ENCODE results near the gene CARMIL1.
A peak's percentile ranks its signal among the peaks of the same experiment; 100 is the strongest.

The CARMIL1 gene

DNA sequence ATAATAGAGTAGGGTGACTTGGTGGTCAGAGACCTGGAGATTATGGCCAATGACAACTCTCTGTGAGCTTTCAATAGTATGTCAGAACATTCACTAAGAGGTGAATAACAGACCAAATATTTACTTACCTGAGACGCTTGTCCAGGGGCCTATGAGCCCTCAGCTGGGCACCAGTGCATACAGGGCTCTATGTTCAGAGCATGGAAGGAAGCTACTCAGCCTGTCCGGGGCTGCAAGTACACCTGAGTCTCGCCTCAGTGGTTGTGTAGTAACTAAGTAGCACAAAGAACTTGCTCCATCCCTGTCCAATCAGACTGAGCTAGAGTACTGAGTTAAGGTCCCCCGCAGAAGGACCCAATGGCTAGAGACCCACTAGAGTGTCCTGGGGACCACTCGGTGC is 361.3 kb downstream of the CARMIL1 start:
- WGBS: 87% methylated on average over 5 of the region's 5 CpGs
- Histone ChIP-seq H3K27ac (ENCODE audit: low read depth, low read length) (no peak overlapping the region), H3K4me3 (ENCODE audit: low read length) (no peak overlapping the region), H3K9me3 (ENCODE audit: insufficient read depth, low read depth, low read length) (no peaks in the 10 kb centered on the region), H3K9ac (ENCODE audit: low read depth, low read length) (no peak overlapping the region), H3K4me1 (ENCODE audit: insufficient read depth, low read length) (no peaks in the 10 kb centered on the region; the same call in 1 of the 2 replicates), H3K27me3 (ENCODE audit: insufficient read depth, low read length) (peaks cover 20% of the 10 kb centered on the region), H3K36me3 (ENCODE audit: insufficient read depth, low read length) (no peaks in the 10 kb centered on the region)

DNA sequence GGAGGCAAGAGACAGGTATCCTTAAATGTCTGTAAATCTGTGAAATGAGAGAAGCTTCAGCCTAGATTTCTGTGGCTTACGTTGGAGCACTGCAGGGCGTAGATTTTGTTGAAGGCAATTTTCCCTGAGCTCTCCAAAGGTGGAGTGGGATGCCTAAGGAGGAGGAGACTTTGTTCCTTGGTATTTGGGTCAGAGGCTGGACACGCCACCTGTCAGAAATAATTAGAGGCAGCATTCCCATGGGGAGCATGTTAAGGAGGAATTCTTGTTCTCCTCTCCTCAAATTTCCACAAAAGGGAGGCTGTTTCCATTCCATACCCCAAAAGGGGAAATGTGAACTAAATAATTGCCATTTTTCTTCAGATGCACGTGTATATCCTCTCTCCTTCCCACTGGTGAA is 361.7 kb downstream of the CARMIL1 start:
- Histone ChIP-seq H3K9me3 (ENCODE audit: insufficient read depth, low read depth, low read length) (no peaks in the 10 kb centered on the region), H3K27me3 (ENCODE audit: insufficient read depth, low read length) (peaks cover 20% of the 10 kb centered on the region), H3K9ac (ENCODE audit: low read depth, low read length) (no peak overlapping the region), H3K4me3 (ENCODE audit: low read length) (no peak overlapping the region), H3K4me1 (ENCODE audit: insufficient read depth, low read length) (no peaks in the 10 kb centered on the region; the same call in 1 of the 2 replicates), H3K27ac (ENCODE audit: low read depth, low read length) (no peak overlapping the region), H3K36me3 (ENCODE audit: insufficient read depth, low read length) (no peaks in the 10 kb centered on the region)
- 89% methylated on average over 3 of the region's 4 CpGs for WGBS

DNA sequence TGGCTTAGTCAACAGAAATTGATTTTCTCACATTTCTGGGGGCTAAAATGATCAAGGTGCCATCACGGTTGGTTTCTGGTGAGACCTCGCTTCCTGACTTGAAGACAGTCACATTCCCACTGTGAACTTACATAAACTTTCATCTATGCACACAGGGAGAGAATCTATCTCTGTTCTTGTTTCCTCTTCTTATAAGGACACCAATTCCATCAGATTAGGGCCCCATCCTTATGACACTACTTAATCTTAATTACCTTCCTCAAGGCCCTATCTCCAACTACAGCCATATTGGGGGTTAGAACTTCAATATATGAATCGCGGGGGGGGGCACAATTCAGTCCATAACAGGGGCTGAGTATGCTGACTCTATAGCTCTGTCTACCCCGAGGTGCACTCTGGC is 362.2 kb downstream of the CARMIL1 start:
- H3K36me3 ChIP-seq (ENCODE audit: insufficient read depth, low read length): no peaks in the 10 kb centered on the region
- no peaks in the 10 kb centered on the region for H3K9me3 ChIP-seq (ENCODE audit: insufficient read depth, low read depth, low read length)
- H3K4me1 ChIP-seq (ENCODE audit: insufficient read depth, low read length): no peaks in the 10 kb centered on the region; the same call in 1 of the 2 replicates
- no peak overlapping the region for H3K9ac ChIP-seq (ENCODE audit: low read depth, low read length)
- no peak overlapping the region for H3K4me3 ChIP-seq (ENCODE audit: low read length)
- H3K27ac ChIP-seq (ENCODE audit: low read depth, low read length): no peak overlapping the region
- H3K27me3 ChIP-seq (ENCODE audit: insufficient read depth, low read length): peaks cover 20% of the 10 kb centered on the region
- 74% methylated on average over 5 of the region's 5 CpGs for WGBS

DNA sequence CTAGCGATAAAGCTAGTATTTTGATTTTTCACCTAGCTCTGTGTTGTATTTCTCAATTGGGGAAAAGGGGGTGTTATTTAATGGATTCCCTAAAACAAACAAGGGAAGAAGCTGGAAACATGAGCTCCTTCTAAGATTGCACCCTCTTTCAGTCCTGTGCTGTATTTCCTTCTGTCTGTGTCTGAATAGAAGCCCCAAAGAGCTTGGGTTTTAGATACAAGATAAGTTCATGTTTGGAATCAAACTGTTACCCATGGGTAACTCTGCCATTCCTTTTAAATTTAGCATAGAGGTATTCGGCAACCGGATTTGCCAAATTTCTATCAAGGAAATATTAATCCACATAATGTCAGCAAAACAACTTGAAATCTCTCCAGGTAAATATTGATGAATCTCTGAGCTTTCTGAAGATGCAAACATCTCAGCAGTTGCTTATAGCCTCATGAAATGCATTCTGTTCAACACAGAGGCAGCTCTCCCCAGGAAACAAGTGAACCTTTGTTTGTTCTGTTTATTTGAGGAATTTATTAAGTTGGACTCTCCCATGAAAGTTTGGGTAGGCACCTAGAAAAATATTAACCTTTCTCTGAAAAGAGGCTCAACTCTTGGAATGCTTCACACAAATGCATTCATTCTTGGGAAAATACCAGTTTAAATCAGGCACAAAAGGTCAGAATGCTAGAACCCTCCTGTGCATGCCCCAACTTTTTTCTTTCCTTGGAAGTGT is 362.9 kb downstream of the CARMIL1 start:
- Histone ChIP-seq H3K36me3 (ENCODE audit: insufficient read depth, low read length) (no peaks in the 10 kb centered on the region), H3K27me3 (ENCODE audit: insufficient read depth, low read length) (peaks cover 20% of the 10 kb centered on the region), H3K9ac (ENCODE audit: low read depth, low read length) (no peak overlapping the region), H3K27ac (ENCODE audit: low read depth, low read length) (no peak overlapping the region), H3K4me3 (ENCODE audit: low read length) (no peak overlapping the region), H3K4me1 (ENCODE audit: insufficient read depth, low read length) (no peaks in the 10 kb centered on the region), H3K9me3 (ENCODE audit: insufficient read depth, low read depth, low read length) (no peaks in the 10 kb centered on the region)
- WGBS: 100% methylated on average over 3 of the region's 3 CpGs

DNA sequence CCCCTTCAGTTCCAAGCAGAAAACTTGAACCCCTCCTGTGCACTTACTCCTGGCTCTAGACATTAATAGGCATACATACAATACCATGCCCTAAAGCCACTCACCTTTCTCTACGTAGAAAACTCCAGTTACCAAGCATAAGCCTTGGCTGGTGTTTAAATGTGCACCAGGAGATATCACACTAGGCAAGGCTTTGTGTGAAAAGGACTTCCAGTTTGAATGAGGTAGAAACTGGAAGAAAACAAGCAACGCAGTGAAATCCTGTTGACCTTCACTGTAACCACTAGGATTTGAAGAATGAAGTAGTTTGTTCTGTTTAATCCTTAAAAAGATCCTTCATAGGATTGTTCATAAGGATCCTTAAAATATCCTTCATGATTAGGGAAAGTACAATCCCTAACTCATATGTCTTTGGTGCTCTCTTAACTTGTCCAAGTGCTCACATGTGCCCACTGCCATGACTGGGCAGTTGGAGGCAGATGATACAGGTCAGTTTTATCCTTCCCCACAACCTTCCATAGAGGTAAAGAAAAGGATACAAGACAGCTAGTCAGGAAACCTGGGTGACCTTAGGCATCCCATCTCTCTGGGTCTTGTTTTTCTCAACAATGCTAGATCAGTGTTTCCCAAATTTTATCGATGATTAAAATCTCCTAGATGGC is 363.6 kb downstream of the CARMIL1 start:
- Histone ChIP-seq H3K27me3 (ENCODE audit: insufficient read depth, low read length) (peaks cover 20% of the 10 kb centered on the region), H3K9me3 (ENCODE audit: insufficient read depth, low read depth, low read length) (no peaks in the 10 kb centered on the region), H3K9ac (ENCODE audit: low read depth, low read length) (no peak overlapping the region), H3K4me3 (ENCODE audit: low read length) (no peak overlapping the region), H3K36me3 (ENCODE audit: insufficient read depth, low read length) (no peaks in the 10 kb centered on the region), H3K27ac (ENCODE audit: low read depth, low read length) (no peak overlapping the region), H3K4me1 (ENCODE audit: insufficient read depth, low read length) (no peaks in the 10 kb centered on the region)
- WGBS: 89% methylated on average over 3 of the region's 3 CpGs

DNA sequence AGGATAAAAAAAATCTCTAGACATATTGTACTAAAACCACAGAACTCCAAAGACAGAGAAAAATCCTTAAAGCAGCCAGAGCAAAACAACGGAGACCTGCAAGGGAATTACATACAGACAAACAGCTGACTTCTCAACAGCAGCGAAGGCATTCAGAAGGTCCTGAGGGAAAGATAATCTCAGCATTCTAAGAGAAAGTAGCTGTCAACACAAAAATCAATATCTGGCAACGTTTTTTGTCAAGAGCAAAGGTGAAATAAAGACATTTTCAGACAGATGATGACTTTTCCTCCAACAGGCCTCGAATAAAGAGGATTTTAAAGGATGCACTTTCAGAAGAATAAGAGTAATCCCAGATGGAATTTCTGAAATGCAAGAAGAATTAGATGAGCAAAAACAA is 366.7 kb downstream of the CARMIL1 start:
- H3K27me3 ChIP-seq (ENCODE audit: insufficient read depth, low read length): peaks cover 36% of the 10 kb centered on the region
- no peaks in the 10 kb centered on the region for H3K36me3 ChIP-seq (ENCODE audit: insufficient read depth, low read length)
- 70% methylated on average over 4 of the region's 4 CpGs for WGBS
- no peak overlapping the region for H3K27ac ChIP-seq (ENCODE audit: low read depth, low read length)
- no peaks in the 10 kb centered on the region for H3K4me1 ChIP-seq (ENCODE audit: insufficient read depth, low read length)
- no peak overlapping the region for H3K9ac ChIP-seq (ENCODE audit: low read depth, low read length)
- no peak overlapping the region for H3K4me3 ChIP-seq (ENCODE audit: low read length)
- no peaks in the 10 kb centered on the region for H3K9me3 ChIP-seq (ENCODE audit: insufficient read depth, low read depth, low read length)

DNA sequence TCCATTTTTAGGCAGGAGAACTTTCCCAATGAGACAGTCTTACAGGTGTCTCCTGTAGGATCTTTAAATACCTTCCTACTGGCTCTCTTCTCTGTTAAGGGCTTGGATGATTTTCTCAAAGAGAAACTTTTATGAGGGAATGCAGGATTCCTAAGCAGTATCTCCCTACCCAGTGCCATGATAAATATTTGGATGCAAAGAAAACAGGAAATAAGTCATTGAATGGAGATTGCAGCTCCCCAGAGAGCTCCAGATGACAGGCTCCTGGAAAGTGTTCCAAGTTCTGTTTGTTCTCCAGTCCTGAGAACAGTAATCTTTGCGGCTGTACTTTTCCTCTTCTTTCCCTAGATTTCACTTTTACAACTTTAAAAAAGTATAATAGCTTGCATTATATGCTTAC is 370.4 kb downstream of the CARMIL1 start:
- no peaks in the 10 kb centered on the region for H3K36me3 ChIP-seq (ENCODE audit: insufficient read depth, low read length)
- 80% methylated on average over 1 of the region's 1 CpG for WGBS
- H3K9ac ChIP-seq (ENCODE audit: low read depth, low read length): no peak overlapping the region
- no peaks in the 10 kb centered on the region for H3K9me3 ChIP-seq (ENCODE audit: insufficient read depth, low read depth, low read length)
- peaks cover 54% of the 10 kb centered on the region for H3K27me3 ChIP-seq (ENCODE audit: insufficient read depth, low read length)
- no peak overlapping the region for H3K4me3 ChIP-seq (ENCODE audit: low read length)
- H3K27ac ChIP-seq (ENCODE audit: low read depth, low read length): no peak overlapping the region
- H3K4me1 ChIP-seq (ENCODE audit: insufficient read depth, low read length): no peaks in the 10 kb centered on the region

DNA sequence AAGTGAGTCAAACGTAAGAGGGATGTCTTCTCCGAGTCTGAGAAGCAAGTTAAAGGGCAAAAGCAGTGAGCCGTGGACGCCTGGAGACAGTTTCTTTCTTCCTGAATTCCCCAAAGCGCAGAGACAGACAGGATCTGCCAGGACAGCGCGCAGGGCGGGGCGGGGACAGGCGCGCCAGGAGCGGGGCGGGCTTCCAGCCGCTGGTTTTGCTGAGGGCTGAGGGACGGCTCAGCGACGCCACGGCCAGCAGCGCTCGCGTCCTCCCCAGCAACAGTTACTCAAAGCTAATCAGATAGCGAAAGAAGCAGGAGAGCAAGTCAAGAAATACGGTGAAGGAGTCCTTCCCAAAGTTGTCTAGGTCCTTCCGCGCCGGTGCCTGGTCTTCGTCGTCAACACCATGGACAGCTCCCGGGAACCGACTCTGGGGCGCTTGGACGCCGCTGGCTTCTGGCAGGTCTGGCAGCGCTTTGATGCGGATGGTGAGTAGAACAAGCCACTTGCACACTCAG is 372.9 kb downstream of the CARMIL1 start, which contains the start of gene SCGN:
SCGN (plus strand) TSS at position 209 of the 509 bp plus-strand sequence; CDS start at position 398, 189 bp downstream.
- 2% methylated on average over 35 of the region's 35 CpGs for WGBS
- Histone ChIP-seq H3K27me3 (ENCODE audit: insufficient read depth, low read length) (peaks cover 63% of the 10 kb centered on the region), H3K9ac (ENCODE audit: low read depth, low read length) (no peak within 1 kb of the TSS), H3K4me3 (ENCODE audit: low read length) (peak within 1 kb of the TSS; percentile 45), H3K9me3 (ENCODE audit: insufficient read depth, low read depth, low read length) (no peaks in the 10 kb centered on the region), H3K36me3 (ENCODE audit: insufficient read depth, low read length) (no peaks in the 10 kb centered on the region), H3K27ac (ENCODE audit: low read depth, low read length) (no peak within 1 kb of the TSS), H3K4me1 (ENCODE audit: insufficient read depth, low read length) (no peaks in the 10 kb centered on the region)

DNA sequence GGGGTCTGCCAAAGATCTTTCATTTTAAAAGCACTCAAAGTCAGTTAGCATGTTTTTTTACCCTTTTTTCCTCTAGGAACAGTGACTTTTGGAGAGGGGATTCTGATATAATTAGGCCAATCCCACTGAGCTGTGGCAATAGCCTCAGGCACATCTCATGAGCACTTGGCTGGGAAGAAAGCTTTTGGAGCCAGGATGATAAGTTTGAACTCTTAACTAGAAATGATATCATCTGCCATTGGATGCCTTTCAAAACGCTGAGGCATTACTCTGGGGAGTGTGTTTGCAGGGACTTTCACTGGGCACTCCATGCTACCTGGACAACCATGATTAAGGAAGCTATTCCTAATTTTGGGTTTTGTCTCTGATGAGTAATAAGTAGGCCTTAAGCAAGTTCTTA is 376.5 kb downstream of the CARMIL1 start:
- Histone ChIP-seq H3K27me3 (ENCODE audit: insufficient read depth, low read length) (peaks cover 44% of the 10 kb centered on the region), H3K36me3 (ENCODE audit: insufficient read depth, low read length) (no peaks in the 10 kb centered on the region), H3K4me3 (ENCODE audit: low read length) (no peak overlapping the region), H3K4me1 (ENCODE audit: insufficient read depth, low read length) (no peaks in the 10 kb centered on the region), H3K27ac (ENCODE audit: low read depth, low read length) (no peak overlapping the region), H3K9me3 (ENCODE audit: insufficient read depth, low read depth, low read length) (no peaks in the 10 kb centered on the region), H3K9ac (ENCODE audit: low read depth, low read length) (no peak overlapping the region)
- WGBS: 65% methylated on average over 1 of the region's 1 CpG

DNA sequence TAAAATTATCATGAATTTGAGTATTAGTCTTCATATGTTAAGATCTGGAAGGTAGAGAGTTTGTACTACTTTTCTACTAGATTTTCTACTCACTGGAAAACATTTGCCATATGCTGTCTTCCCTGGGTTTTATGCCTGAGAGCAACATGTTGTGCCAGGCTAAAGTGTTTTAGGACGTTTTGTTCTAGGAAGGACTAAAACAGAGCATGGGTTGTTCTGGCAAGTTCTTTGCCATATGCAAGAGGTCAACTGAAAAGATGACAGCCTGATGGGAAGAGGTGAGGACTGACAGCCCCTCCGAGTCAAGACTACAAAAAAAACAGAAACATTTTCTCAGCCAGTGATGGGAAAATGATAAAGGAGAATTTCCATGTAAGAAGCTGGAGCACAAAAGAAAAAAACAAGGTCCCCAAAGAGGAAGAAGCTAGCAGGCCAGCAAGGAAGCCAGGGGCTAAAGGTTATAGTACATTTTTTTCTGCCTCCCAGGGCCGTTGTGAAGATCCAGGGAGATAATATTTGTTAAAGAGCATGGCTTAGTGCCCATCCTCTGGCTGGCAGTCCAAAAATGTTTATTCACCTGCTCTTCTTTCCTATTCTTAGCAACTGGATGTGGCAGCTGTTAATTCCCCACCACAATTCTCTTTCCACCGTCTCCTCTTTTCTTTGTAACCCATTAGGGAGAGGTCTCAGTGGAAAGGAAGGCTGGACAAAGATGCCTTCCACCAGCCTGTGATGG is 380.6 kb downstream of the CARMIL1 start:
- Histone ChIP-seq H3K36me3 (ENCODE audit: insufficient read depth, low read length) (no peaks in the 10 kb centered on the region), H3K4me3 (ENCODE audit: low read length) (no peak overlapping the region), H3K4me1 (ENCODE audit: insufficient read depth, low read length) (no peaks in the 10 kb centered on the region), H3K9ac (ENCODE audit: low read depth, low read length) (no peak overlapping the region), H3K9me3 (ENCODE audit: insufficient read depth, low read depth, low read length) (no peaks in the 10 kb centered on the region), H3K27me3 (ENCODE audit: insufficient read depth, low read length) (peaks cover 7% of the 10 kb centered on the region), H3K27ac (ENCODE audit: low read depth, low read length) (no peak overlapping the region)
- 81% methylated on average over 2 of the region's 4 CpGs for WGBS

DNA sequence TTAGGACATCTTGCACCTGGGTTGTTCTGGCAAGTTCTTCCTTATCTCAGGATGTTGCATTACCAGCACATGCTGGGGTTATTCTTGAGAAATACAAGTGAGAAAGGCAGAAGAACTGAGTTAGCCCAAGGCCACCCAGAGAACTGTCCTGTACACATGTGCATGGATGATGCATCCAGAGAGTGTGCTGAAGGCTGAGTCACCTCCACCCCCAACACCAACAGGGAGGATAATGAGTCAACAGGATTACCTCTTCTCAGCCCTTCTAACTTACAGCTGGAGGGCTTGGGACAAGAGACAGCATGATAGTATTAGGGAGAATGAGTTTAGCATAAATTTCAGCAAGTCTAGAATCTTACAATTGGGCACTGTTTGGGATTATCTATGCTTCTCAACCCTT is 381.3 kb downstream of the CARMIL1 start:
- H3K36me3 ChIP-seq (ENCODE audit: insufficient read depth, low read length): no peaks in the 10 kb centered on the region
- H3K27ac ChIP-seq (ENCODE audit: low read depth, low read length): no peak overlapping the region
- H3K9ac ChIP-seq (ENCODE audit: low read depth, low read length): no peak overlapping the region
- 0 out of 2 replicates have a peak, but pooled peaks cover under 1% of the 10 kb centered on the region for H3K27me3 ChIP-seq (ENCODE audit: insufficient read depth, low read length)
- H3K4me1 ChIP-seq (ENCODE audit: insufficient read depth, low read length): no peaks in the 10 kb centered on the region
- H3K4me3 ChIP-seq (ENCODE audit: low read length): no peak overlapping the region
- H3K9me3 ChIP-seq (ENCODE audit: insufficient read depth, low read depth, low read length): no peaks in the 10 kb centered on the region
